Keratinocyte (primary cell): Measurements from ENCODE around the gene CLSTN2. TPM values are rescaled to one million over a fixed set of nuclear protein-coding genes. Genes with fewer than 3 reads are reported as not detected.

Experiments used
- DNase-seq: peaks from one replicate; pipeline ENCODE4 v3.0.0-alpha.2; 2011; ENCODE audit warnings: low read depth, missing footprints, low spot score
- FAIRE-seq: peaks from 2 replicates; lab custom pipeline; 2011; peaks lifted over from hg19 to GRCh38; lab: Jason Lieb, UNC
- H2AFZ ChIP-seq: 2 replicates; pipeline ENCODE4 v1.6.0; 2012; ENCODE audit warnings: low read length, control low read depth, inconsistent platforms; ENCODE audit not compliant: control insufficient read depth
- H3K27ac ChIP-seq: 2 replicates; pipeline ENCODE4 v1.5.1; 2011; ENCODE audit warnings: low read length; ENCODE audit not compliant: control insufficient read depth, insufficient read depth
- H3K27me3 ChIP-seq: 3 replicates; pipeline ENCODE4 v1.6.0; 2011; ENCODE audit warnings: low read length; ENCODE audit not compliant: control insufficient read depth, insufficient read depth; ENCODE audit errors: extremely low read depth
- H3K36me3 ChIP-seq, 2 experiments: 2 replicates in 1 of 2; 3 replicates in 1 of 2; pipeline ENCODE4 v1.5.1; 2011; ENCODE audit warnings: low read length in 2 of 2, mild to moderate bottlenecking in 1 of 2; ENCODE audit not compliant: control insufficient read depth in 2 of 2, insufficient read depth in 2 of 2; ENCODE audit errors: extremely low read depth in 1 of 2
- H3K4me1 ChIP-seq: 3 replicates; pipeline ENCODE4 v1.5.1; 2011; ENCODE audit warnings: low read length; ENCODE audit not compliant: control insufficient read depth, insufficient read depth; ENCODE audit errors: extremely low read depth
- H3K4me2 ChIP-seq: 3 replicates; pipeline ENCODE4 v1.6.0; 2011; ENCODE audit warnings: low read depth, low read length; ENCODE audit not compliant: control insufficient read depth, insufficient read depth; ENCODE audit errors: extremely low read depth
- H3K4me3 ChIP-seq, 3 experiments: fragments of 200-600 bp in 1 of 3; sonication (generic) in 1 of 3; 2 replicates in 2 of 3; 3 replicates in 1 of 3; pipeline ENCODE4 v1.5.1; 2011 to 2016; ENCODE audit warnings: low read length in 3 of 3, mild to moderate bottlenecking in 3 of 3, control low read depth in 2 of 3, inconsistent platforms in 1 of 3, low read depth in 1 of 3, mixed read lengths in 1 of 3, mixed run types in 1 of 3, moderate library complexity in 1 of 3; ENCODE audit not compliant: control insufficient read depth in 2 of 3, insufficient read depth in 2 of 3; ENCODE audit errors: extremely low read depth in 1 of 3
- H3K79me2 ChIP-seq: 2 replicates; pipeline ENCODE4 v1.6.0; 2012; ENCODE audit warnings: low read length; ENCODE audit not compliant: control insufficient read depth, insufficient read depth
- H3K9ac ChIP-seq: 3 replicates; pipeline ENCODE4 v1.6.0; 2011; ENCODE audit warnings: low read length; ENCODE audit not compliant: control insufficient read depth, insufficient read depth; ENCODE audit errors: extremely low read depth
- H3K9me1 ChIP-seq: 3 replicates; pipeline ENCODE4 v1.6.0; 2011; ENCODE audit warnings: low read length; ENCODE audit not compliant: control insufficient read depth, insufficient read depth; ENCODE audit errors: extremely low read depth
- H3K9me3 ChIP-seq: 2 replicates; pipeline ENCODE4 v1.5.1; 2012; ENCODE audit warnings: low read depth, low read length; ENCODE audit not compliant: control insufficient read depth
- H4K20me1 ChIP-seq: 3 replicates; pipeline ENCODE4 v1.6.0; 2011; ENCODE audit warnings: low read length; ENCODE audit not compliant: control insufficient read depth, insufficient read depth; ENCODE audit errors: extremely low read depth
- CTCF ChIP-seq, 3 experiments: IDR thresholded peaks in 1 of 3; conservative IDR thresholded peaks in 1 of 3; optimal IDR thresholded peaks in 1 of 3; 2 replicates in 2 of 3; 3 replicates in 1 of 3; pipeline versions ENCODE3 to v1.5.1; 2011; ENCODE audit warnings: low read length in 3 of 3, mild to moderate bottlenecking in 3 of 3, moderate library complexity in 2 of 3, control low read depth in 1 of 3, inconsistent platforms in 1 of 3; ENCODE audit not compliant: insufficient read depth in 2 of 3; ENCODE audit errors: extremely low read depth in 1 of 3
- EZH2 ChIP-seq: IDR thresholded peaks from one replicate; pipeline ENCODE4 v1.6.1; 2012; ENCODE audit warnings: inconsistent platforms, mild to moderate bottlenecking, low read length, moderate library complexity
- dilution Hi-C: fragments of 300-500 bp; cut with MboI; formaldehyde crosslinking; loops from one replicate; pipeline ENCODE4 v1.7.0; 2020; ENCODE audit warnings: low sequenced_read_pairs; ENCODE audit not compliant: extremely low pct_ligation_motif_present
- polyA plus RNA-seq, 5 experiments: library from polyadenylated mRNA; depleted of rRNA in 3 of 5; stranded (reverse) in 3 of 5; stranded (forward) in 1 of 5; unstranded in 1 of 5; fragments of >200 nt; gene quantifications; 1 replicate in 1 of 5; 2 replicates in 3 of 5; 3 replicates in 1 of 5; pipeline versions ENCODE4 v1.2.1 to v1.2.3, GENCODE V29; 2011 to 2012; ENCODE audit warnings: missing spikeins in 2 of 5, low read depth in 1 of 5, low replicate concordance in 1 of 5

CLSTN2 gene
- polyA plus RNA-seq, 1 donor (not counting 4 experiments of a cell fraction or from before 2014, with no cell fraction given), result 0.09 TPM

GRCh38 chr3:140508550-140508949 is 573.6 kb downstream of the CLSTN2 start:
- Histone ChIP-seq H4K20me1 (no peaks in the 10 kb centered on the region), H3K4me2 (no peak overlapping the region), H3K27me3 (peaks cover 3% of the 10 kb centered on the region), H3K79me2 (no peaks in the 10 kb centered on the region), H3K27ac (no peak overlapping the region), H3K4me1 (no peaks in the 10 kb centered on the region), H3K9me1 (no peaks in the 10 kb centered on the region), H3K9ac (no peak overlapping the region), H3K36me3 (no peaks in the 10 kb centered on the region), H3K4me3 (no peak overlapping the region), H3K9me3 (no peaks in the 10 kb centered on the region), H2AFZ (no peak overlapping the region)
- TF ChIP-seq EZH2 (no peak), CTCF (optimal IDR thresholded peaks at IDR 0.05 in 1 of 3, IDR thresholded peaks at IDR 0.05 in 1 of 3, conservative IDR thresholded peaks at IDR 0.05 in 1 of 3; ENCODE audit: extremely low read depth in 1 of 3, insufficient read depth in 2 of 3, low read length in 3 of 3) (no peak)
- DNase-seq (no peak), FAIRE-seq (no peak)
- dilution Hi-C loops, result no loop called here

- Histone ChIP-seq H3K36me3 (no peaks in the 10 kb centered on the region), H3K4me1 (no peaks in the 10 kb centered on the region), H3K27ac (no peak overlapping the region), H3K9ac (no peak overlapping the region), H3K79me2 (no peaks in the 10 kb centered on the region), H2AFZ (no peak overlapping the region), H3K4me3 (no peak overlapping the region), H3K4me2 (no peak overlapping the region), H3K9me3 (no peaks in the 10 kb centered on the region), H3K27me3 (peaks cover 3% of the 10 kb centered on the region), H3K9me1 (no peaks in the 10 kb centered on the region), H4K20me1 (no peaks in the 10 kb centered on the region)
- TF ChIP-seq CTCF (optimal IDR thresholded peaks at IDR 0.05 in 1 of 3, IDR thresholded peaks at IDR 0.05 in 1 of 3, conservative IDR thresholded peaks at IDR 0.05 in 1 of 3; ENCODE audit: extremely low read depth in 1 of 3, insufficient read depth in 2 of 3, low read length in 3 of 3), result no peak
- no peak for TF ChIP-seq EZH2
- FAIRE-seq (no peak), DNase-seq (no peak)
- dilution Hi-C loops, result no loop called here
These were observed 574.5 kb downstream of the CLSTN2 start for GRCh38 chr3:140509534-140509933.
